MV-4-11 (cell line): ENCODE measurements around the gene FCRL3.
A peak's percentile ranks its signal among the peaks of the same experiment; 100 is the strongest.
"Not testable (repeated sequence)": the region's sequence is repeated elsewhere in the genome, so short reads cannot be mapped to it uniquely, and the experiment has no call there.

ENCODE experiments used
- DNase-seq: peaks from one replicate; lab custom pipeline; 2025; lab: John Stamatoyannopoulos, UW

FCRL3 gene, protein sequence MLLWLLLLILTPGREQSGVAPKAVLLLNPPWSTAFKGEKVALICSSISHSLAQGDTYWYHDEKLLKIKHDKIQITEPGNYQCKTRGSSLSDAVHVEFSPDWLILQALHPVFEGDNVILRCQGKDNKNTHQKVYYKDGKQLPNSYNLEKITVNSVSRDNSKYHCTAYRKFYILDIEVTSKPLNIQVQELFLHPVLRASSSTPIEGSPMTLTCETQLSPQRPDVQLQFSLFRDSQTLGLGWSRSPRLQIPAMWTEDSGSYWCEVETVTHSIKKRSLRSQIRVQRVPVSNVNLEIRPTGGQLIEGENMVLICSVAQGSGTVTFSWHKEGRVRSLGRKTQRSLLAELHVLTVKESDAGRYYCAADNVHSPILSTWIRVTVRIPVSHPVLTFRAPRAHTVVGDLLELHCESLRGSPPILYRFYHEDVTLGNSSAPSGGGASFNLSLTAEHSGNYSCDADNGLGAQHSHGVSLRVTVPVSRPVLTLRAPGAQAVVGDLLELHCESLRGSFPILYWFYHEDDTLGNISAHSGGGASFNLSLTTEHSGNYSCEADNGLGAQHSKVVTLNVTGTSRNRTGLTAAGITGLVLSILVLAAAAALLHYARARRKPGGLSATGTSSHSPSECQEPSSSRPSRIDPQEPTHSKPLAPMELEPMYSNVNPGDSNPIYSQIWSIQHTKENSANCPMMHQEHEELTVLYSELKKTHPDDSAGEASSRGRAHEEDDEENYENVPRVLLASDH

GRCh38 chr1:157700732-157701131, at the start of gene FCRL3:
Gene FCRL3, minus strand, starts transcription at chr1:157700769. Its CDS starts 280 bp downstream, at chr1:157700489.
- DNase-seq, result no peak

DNA sequence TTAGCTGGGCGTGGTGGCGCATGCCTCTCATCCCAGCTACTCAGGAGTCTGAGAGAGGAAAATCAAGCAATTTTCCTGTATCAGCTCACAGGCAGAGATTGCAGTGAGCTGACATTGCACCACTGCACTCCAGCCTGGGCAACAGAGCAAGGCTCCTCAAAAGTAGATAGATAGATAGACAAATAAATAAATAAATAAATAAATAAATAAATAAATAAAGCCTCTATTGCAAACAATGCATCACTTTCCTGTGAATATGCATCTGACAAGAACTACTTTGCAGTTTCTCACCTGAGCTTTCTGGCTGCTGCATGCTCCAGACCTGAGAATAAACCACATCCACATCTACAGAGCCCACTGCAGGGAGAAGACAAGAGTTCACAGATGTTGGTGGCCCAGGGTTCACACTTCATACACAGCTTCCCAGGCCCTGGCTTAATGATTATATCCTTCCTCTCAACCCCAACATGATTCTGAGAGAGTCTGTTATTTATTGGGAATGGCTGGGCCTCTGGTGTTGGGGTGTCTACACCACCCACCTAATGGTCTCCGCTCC, 47.8 kb upstream of the FCRL3 start:
- DNase-seq, result no peak

- DNase-seq, result no peak
Observed at GRCh38 chr1:157739229-157739901, 38.8 kb upstream of the FCRL3 start.

GRCh38 chr1:157735991-157736390, 35.4 kb upstream of the FCRL3 start:
- DNase-seq, result not testable (repeated sequence)

GRCh38 chr1:157734321-157734720, 33.8 kb upstream of the FCRL3 start:
- DNase-seq, result peak; percentile 90

- no peak for DNase-seq
Observed at GRCh38 chr1:157732755-157733154, 32.2 kb upstream of the FCRL3 start.

GRCh38 chr1:157725221-157725577, 24.6 kb upstream of the FCRL3 start:
- DNase-seq, result peak; percentile 74

DNA sequence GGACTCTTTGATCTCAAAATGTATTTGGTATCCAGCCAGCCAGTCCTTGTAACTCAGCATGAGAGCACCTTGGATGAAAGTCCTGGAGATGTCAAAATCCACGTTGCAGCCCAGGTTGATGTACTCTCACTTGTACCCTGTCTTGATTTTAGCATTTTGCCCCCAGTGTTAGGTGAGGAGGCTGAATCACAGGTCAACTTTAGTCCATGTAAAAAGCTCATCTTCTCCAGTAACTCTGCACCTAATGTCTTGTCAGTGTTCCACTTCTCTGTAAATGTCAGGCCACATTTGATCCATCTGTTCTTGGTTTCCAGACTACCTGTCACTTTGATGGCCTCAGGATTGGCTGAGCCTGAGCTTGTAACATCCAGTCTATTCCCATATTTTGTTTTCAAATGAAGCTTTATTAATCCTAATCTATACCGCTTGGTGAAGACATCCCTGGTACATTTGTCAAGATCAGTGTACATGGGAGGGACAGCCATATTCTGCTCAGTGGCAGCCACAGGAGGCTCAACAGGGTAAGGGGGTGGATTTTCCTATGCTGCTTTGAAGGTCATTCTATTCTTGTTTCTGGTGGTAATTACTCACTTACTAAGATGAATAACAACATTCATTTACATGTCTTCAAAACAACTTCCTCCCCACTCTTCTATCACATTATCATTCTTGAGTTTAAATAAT, 24.1 kb upstream of the FCRL3 start:
- no peak for DNase-seq

GRCh38 chr1:157723157-157723556, 22.6 kb upstream of the FCRL3 start:
- no peak for DNase-seq

DNA sequence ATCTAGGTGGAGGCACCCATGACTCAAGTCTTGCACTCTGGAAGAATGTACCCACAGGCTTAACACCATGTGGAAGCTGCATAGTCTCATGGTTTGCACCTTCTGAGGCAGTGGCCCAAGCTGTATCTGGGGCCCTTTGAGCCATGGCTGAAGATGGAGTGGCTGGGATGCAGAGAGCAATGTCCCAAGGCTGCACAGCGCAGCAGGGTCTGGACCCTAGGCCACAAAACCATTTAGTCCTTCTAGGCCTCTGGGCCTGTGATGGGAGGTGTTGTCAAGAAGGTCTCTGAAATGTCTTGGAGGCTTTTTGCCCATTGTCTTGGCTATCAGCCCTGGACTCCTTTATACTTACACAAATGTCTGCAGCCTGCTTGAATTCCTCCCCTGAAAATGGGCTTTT, 21.4 kb upstream of the FCRL3 start:
- no peak for DNase-seq

DNA sequence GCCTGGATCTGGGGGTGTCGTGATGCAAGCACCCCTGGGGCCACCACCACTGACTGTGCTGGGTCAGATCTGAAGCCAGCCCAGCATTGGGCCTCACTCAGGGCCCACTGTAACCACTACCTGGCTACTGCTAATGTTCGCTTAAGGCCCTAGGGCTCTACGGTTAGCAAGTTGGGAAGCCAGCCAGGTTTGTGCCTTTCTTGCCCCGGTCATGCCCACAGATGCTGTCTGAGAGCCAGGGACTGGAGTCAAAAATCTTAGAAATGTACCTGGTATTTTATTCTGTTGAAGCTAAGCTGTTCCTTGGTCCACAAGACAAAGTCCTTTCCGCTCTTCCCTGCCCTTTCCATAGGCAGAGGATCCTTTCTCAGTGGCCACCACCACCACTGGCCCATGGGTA, 15.2 kb upstream of the FCRL3 start:
- no peak for DNase-seq

DNA sequence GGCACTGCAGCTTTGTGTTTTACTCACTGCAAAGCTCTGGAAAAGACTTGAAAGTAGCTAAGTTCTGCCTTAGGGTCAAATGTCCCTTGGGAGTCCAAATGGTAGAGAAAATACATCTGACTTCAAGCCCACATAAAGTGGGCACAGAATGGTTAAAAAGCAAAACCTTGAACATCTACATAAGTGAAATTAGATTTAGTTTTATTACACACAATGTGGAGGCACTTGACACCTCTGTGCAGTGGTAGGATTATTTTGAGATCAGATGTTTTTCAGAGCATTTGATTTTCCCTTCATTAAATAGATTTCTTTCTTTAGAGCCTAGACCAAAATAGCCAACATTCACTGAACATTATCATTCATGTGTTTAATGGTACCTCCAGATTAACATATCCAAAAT, 11.2 kb upstream of the FCRL3 start:
- DNase-seq, result no peak

- DNase-seq, result no peak
Observed at GRCh38 chr1:157704878-157705277, 4.3 kb upstream of the FCRL3 start.

DNA sequence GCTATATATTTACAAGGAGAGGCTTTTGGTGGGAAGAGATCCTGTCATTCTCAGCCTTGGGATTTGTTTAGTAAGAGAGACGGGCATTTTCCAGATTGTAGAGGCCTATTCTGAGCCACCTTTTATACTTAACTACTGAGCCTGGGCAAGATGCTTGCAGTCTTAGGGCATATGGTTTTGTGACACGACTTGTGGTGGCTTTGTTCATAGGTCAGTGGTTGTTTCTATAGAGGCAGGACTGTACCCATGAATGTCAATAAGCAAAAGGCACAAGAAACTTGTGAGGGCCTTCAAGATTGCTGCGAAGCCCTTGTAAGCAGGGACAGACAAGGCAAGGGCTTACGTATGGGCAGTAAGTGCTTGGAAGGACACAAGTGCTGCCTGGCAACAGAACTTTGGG, 3.4 kb upstream of the FCRL3 start:
- no peak for DNase-seq

GRCh38 chr1:157702308-157702825, 1.8 kb upstream of the FCRL3 start:
- DNase-seq, result no peak

GRCh38 chr1:157700305-157700704, 264 bp downstream of the FCRL3 start:
- DNase-seq, result no peak

- DNase-seq, result no peak
Observed at GRCh38 chr1:157697781-157698569, 2.6 kb downstream of the FCRL3 start.

DNA sequence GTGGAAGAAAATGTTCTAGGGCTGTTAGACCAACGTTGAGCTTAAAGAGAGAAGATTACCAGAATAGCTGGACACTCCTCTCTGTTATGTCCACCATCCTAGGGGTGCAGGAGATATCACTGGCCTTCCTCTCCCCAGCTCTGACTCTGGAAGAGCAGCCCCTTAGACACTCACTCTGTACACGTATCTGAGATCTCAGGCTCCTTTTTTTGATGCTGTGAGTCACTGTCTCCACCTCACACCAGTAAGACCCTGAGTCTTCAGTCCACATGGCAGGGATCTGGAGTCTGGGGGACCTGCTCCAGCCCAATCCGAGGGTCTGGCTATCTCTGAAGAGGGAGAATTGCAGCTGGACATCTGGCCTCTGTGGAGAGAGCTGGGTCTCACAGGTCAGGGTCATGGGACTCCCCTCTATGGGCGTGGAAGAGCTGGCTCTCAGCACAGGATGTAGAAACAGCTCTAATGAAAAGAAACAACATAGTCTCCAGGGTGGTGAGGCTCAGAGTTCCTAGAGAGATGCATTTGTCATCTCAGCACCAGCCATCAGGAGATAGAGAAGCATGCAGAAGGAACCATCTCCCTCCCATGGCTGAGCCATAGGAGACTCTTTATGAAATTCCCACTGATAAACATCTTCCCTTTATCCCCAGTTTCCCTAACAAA, 3.5 kb downstream of the FCRL3 start:
- no peak for DNase-seq

- no peak for DNase-seq
Observed at GRCh38 chr1:157695417-157695816, 5.2 kb downstream of the FCRL3 start.

DNA sequence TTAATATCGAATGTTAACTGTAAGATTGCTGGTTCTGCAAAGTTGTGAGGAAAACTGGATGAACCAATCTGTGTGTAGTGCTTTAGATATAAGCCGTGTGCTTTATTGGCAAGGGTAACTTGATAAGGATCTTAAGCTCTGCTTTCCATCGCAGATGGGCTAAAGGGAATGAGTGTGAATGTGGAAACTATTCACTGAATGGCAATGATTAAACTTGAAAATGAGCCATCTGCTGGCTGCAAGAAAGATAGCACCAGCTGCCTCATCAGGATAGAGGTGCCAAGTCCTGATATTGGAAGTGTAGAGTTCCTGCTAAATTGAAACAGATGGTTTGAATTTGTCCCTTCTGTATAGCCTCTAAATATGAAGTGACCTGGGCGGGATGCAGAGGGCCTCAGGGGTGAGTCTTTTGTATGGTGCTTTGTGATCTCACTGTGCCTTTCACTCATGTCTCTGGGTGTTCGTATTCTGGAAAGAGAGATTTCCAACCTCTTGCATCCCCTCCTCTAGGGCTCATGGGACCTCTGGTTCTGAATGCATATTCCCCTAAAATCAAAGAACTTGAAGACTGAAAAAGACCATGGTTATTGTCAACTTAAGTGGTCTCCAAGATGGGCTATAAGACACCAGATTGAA, 9.2 kb downstream of the FCRL3 start:
- peak; percentile 18 for DNase-seq
